ENCODE data around the gene SMIM44.

GRCh38 chr19:3518255-3518654 is 35.0 kb upstream of the SMIM44 start:
- no peak for TF ChIP-seq CTCF (IDR thresholded peaks at IDR 0.05 in 8 of 11, conservative IDR thresholded peaks at IDR 0.05 in 3 of 11)
- no peak for TF ChIP-seq POLR2A (IDR thresholded peaks at IDR 0.05)
